ENCODE results near the gene MPPED2.

- no peak for TF ChIP-seq ZNF274 (IDR thresholded peaks at IDR 0.05; ENCODE audit: low read depth, low read length)
- no peak for TF ChIP-seq SUZ12 (IDR thresholded peaks at IDR 0.05; ENCODE audit: extremely low read depth, insufficient read depth, insufficient read length)
Measured at GRCh38 chr11:30431127-30431814, 154.9 kb downstream of the MPPED2 start.
